ENCODE results near the gene PUS10. TPM values are rescaled to one million over a fixed set of nuclear protein-coding genes. Genes with fewer than 3 reads are reported as not detected.
A peak's percentile ranks its signal among the peaks of the same experiment; 100 is the strongest.

Gene PUS10
- total and polyA plus RNA-seq, 2 of the 8 experiments (the other 6 are each of a cell fraction or from before 2014, with no cell fraction given), result 1.3 to 3.1 TPM

DNA sequence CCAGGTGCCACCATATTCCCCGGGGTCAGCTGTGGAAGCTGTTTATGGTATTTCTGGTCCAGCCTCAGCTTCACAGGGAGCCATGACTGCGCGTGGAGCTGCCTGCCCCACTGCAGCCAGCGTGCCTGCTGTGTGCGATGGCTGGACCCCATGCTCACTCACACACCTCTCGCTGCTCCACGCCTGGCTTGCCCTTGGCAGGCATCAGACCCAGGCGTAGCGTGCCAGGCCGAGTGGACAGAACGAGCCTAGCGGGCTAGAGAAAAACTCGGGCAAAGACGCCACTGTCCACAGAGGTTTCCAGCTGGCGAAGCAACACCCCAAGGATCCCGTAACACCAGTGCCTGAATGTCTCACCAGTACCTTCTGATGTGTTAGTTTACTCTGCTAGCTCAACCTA lies 43.4 kb downstream of the PUS10 start:
- ChIA-PET CTCF (ENCODE audit: partially characterized antibody) (interaction anchor here (0.6 to 1.3 kb wide), 3 partner anchors 24 to 169 kb away, joined by 3 to 8 read pairs (median 4); no protein-coding TSS in a partner anchor), POLR2A (ENCODE audit: partially characterized antibody) (no interaction called here)
- no peak overlapping the region for H3K14ac ChIP-seq (ENCODE audit: insufficient read length)
- no peaks in the 10 kb centered on the region for H3K79me2 ChIP-seq (ENCODE audit: control insufficient read depth in 1 of 2, insufficient read depth in 2 of 2, low read length in 2 of 2)
- peak overlapping the region; percentile 27; the same call in 1 of the 2 replicates for H2BK5ac ChIP-seq (ENCODE audit: low read depth, low read length)
- H3K4ac ChIP-seq (replicated peaks; ENCODE audit: insufficient read length, low read depth, low read length), result no peak overlapping the region
- H3K18ac ChIP-seq (ENCODE audit: extremely low read depth, low read length), result no peak overlapping the region
- no peak overlapping the region for H4K91ac ChIP-seq (replicated peaks; ENCODE audit: insufficient read length, low read length)
- 91% methylated on average over 16 of the region's 16 CpGs; no CpG with 5 or more reads in 1 of the 2 experiments for WGBS, 2 experiments (ENCODE audit: extremely low coverage in 1 of 2, insufficient coverage in 1 of 2, insufficient read length in 1 of 2, insufficient replicate concordance in 2 of 2, low coverage in 1 of 2, low lambda C conversion rate in 2 of 2, missing lambda C conversion rate in 1 of 2)
- H3K23me2 ChIP-seq (ENCODE audit: low read depth, low read length), result no peaks in the 10 kb centered on the region
- H3K27ac ChIP-seq (ENCODE audit: low read depth, low read length), result no peak overlapping the region
- H3K27me3 ChIP-seq (replicated peaks in 1 of 4; ENCODE audit: control insufficient read depth in 3 of 4, extremely low read depth in 1 of 4, insufficient read depth in 3 of 4, low read length in 3 of 4), result no peaks in the 10 kb centered on the region
- no peak overlapping the region for H2AK5ac ChIP-seq (ENCODE audit: low read depth, low read length)
- DNase-seq (ENCODE audit: low read depth in 1 of 2, low spot score in 2 of 2) (no peak), FAIRE-seq (no peak)
- no peaks in the 10 kb centered on the region for H3K36me3 ChIP-seq (ENCODE audit: control insufficient read depth in 2 of 4, insufficient read depth in 4 of 4, low read length in 3 of 4)
- no peaks in the 10 kb centered on the region; a peak in 1 of 7 replicates for H3K4me1 ChIP-seq (replicated peaks in 1 of 4; ENCODE audit: control insufficient read depth in 3 of 4, insufficient read depth in 4 of 4, low read length in 3 of 4)
- H2BK15ac ChIP-seq (ENCODE audit: low read length), result no peak overlapping the region
- no peak overlapping the region for H3K23ac ChIP-seq (ENCODE audit: insufficient read length)
- H3K56ac ChIP-seq (replicated peaks; ENCODE audit: insufficient read length, low read depth, low read length), result no peak overlapping the region
- H2BK120ac ChIP-seq (replicated peaks; ENCODE audit: low read depth, low read length), result no peak overlapping the region
- peaks cover 0 to 1% of the 10 kb centered on the region in 2 experiments for H4K20me1 ChIP-seq (replicated peaks in 1 of 2; ENCODE audit: control insufficient read depth in 1 of 2, insufficient read depth in 2 of 2, low read length in 2 of 2)
- no peaks in the 10 kb centered on the region for H3K79me1 ChIP-seq (ENCODE audit: low read depth, low read length)
- H3K9ac ChIP-seq (replicated peaks in 1 of 4; ENCODE audit: extremely low read depth in 1 of 4, low read depth in 3 of 4, low read length in 3 of 4), result no peak overlapping the region
- H4K5ac ChIP-seq (ENCODE audit: insufficient read length, low read depth, low read length), result no peak overlapping the region
- H2AFZ ChIP-seq (ENCODE audit: low read length), result no peak overlapping the region
- no peak overlapping the region for H4K8ac ChIP-seq (ENCODE audit: extremely low read depth, insufficient read depth, low read length)
- no peak overlapping the region for H2BK12ac ChIP-seq (ENCODE audit: low read depth, low read length)
- no peak overlapping the region for H3K4me2 ChIP-seq (ENCODE audit: insufficient read depth in 1 of 2, low read depth in 2 of 2, low read length in 2 of 2)
- no peak overlapping the region for H2BK20ac ChIP-seq (ENCODE audit: low read length)
- no peak overlapping the region for H3K4me3 ChIP-seq (ENCODE audit: extremely low read depth in 1 of 4, insufficient read depth in 2 of 4, low read depth in 3 of 4, low read length in 4 of 4)
- no peaks in the 10 kb centered on the region for H3K9me3 ChIP-seq (ENCODE audit: insufficient read depth in 2 of 2, low read depth in 1 of 2, low read length in 1 of 2)
